AG04450 (cell line): ENCODE results near the gene MRPL42. TPM values are rescaled to one million over a fixed set of nuclear protein-coding genes. Genes with fewer than 3 reads are reported as not detected.
A peak's percentile ranks its signal among the peaks of the same experiment; 100 is the strongest.
"Not testable (repeated sequence)": the region's sequence is repeated elsewhere in the genome, so short reads cannot be mapped to it uniquely, and the experiment has no call there.

Experiments used
- CTCF ChIA-PET: fragments of 300-600, 350-600 bp; formaldehyde crosslinking; extraction: SDS; loops from one replicate; lab custom pipeline; 2022; ENCODE audit warnings: antibody characterized with exemption, inconsistent platforms; lab: Charles Lee
- POLR2A ChIA-PET: fragments of 350-600 bp; formaldehyde crosslinking; extraction: SDS; loops from one replicate; lab custom pipeline; 2021; ENCODE audit warnings: antibody characterized with exemption, inconsistent platforms; lab: Yijun Ruan, JAX
- DNase-seq: peaks from one replicate; pipeline ENCODE4 v3.0.0-alpha.2; 2011; ENCODE audit warnings: low read depth, low spot score
- H3K27ac ChIP-seq: one replicate; pipeline ENCODE4 v1.5.1; 2012; ENCODE audit warnings: low read depth, low read length, control low read depth
- H3K27me3 ChIP-seq: one replicate; pipeline ENCODE4 v1.6.0; 2012; ENCODE audit warnings: low read length; ENCODE audit not compliant: control insufficient read depth, insufficient read depth
- H3K4me3 ChIP-seq: 2 replicates; pipeline ENCODE4 v1.5.1; 2011; ENCODE audit warnings: mild to moderate bottlenecking, low read depth, low read length, control low read depth
- H3K9me3 ChIP-seq: 2 replicates; pipeline ENCODE4 v1.5.1; 2012; ENCODE audit warnings: low read length; ENCODE audit not compliant: control insufficient read depth, insufficient read depth
- CTCF ChIP-seq: IDR thresholded peaks from 2 replicates; pipeline ENCODE4 v1.5.1; 2011; ENCODE audit warnings: low read depth, low read length, control low read depth, inconsistent platforms
- polyA plus RNA-seq: library from polyadenylated mRNA; depleted of rRNA; stranded (reverse); fragments of >200 nt; gene quantifications from 2 replicates; pipeline ENCODE4 v1.2.3, GENCODE V29; 2011

Gene MRPL42
- polyA plus RNA-seq, 1 experiment, result 100 TPM

- DNase-seq, result no peak
- CTCF ChIA-PET, result no interaction called here
- TF ChIP-seq CTCF, result no peak
Measured at GRCh38 chr12:93497456-93497855, 30.1 kb downstream of the MRPL42 start.

GRCh38 chr12:93498813-93499212 is 31.5 kb downstream of the MRPL42 start:
- POLR2A ChIA-PET, H3K27me3 ChIP-seq, H3K4me3 ChIP-seq, H3K27ac ChIP-seq, H3K9me3 ChIP-seq, DNase-seq, CTCF ChIA-PET: not testable (repeated sequence)

More at GRCh38 chr12:93497456-93497855, 30.1 kb downstream of the MRPL42 start:
- H3K27me3 ChIP-seq, result no peaks in the 10 kb centered on the region
- no peak overlapping the region for H3K27ac ChIP-seq
- H3K9me3 ChIP-seq, result no peaks in the 10 kb centered on the region
- POLR2A ChIA-PET, result no interaction called here
- H3K4me3 ChIP-seq, result no peak overlapping the region

- POLR2A ChIA-PET, result no interaction called here
- CTCF ChIA-PET, result interaction anchor here (0.6 to 1.1 kb wide), 2 partner anchors 69 to 602 kb away, joined by 3 to 6 read pairs; no protein-coding TSS in a partner anchor
- Histone ChIP-seq H3K27ac (no peak overlapping the region), H3K27me3 (no peaks in the 10 kb centered on the region), H3K4me3 (no peak overlapping the region), H3K9me3 (no peaks in the 10 kb centered on the region)
- no peak for DNase-seq
- no peak for TF ChIP-seq CTCF
Measured at GRCh38 chr12:93500201-93500600, 32.9 kb downstream of the MRPL42 start.

- no peaks in the 10 kb centered on the region for H3K27me3 ChIP-seq
- H3K9me3 ChIP-seq, result no peaks in the 10 kb centered on the region
- H3K27ac ChIP-seq, result no peak overlapping the region
- ChIA-PET POLR2A (no interaction called here), CTCF (interaction anchor here (0.6 to 1.1 kb wide), 2 partner anchors 69 to 602 kb away, joined by 3 to 6 read pairs; no protein-coding TSS in a partner anchor)
- H3K4me3 ChIP-seq, result no peak overlapping the region
- TF ChIP-seq CTCF, result no peak
- no peak for DNase-seq
Measured at GRCh38 chr12:93500667-93501066, 33.4 kb downstream of the MRPL42 start.

- ChIA-PET POLR2A (interaction anchor here (1.1 kb wide), 1 partner anchor 599 kb away, joined by 6 read pairs; no protein-coding TSS in a partner anchor), CTCF (interaction anchor here (0.5 to 8.0 kb wide), 52 partner anchors 9 to 632 kb away, joined by 3 to 339 read pairs (median 4); partner anchors contain the start of gene SOCS2)
- H3K4me3 ChIP-seq, result no peak overlapping the region
- no peaks in the 10 kb centered on the region for H3K27me3 ChIP-seq
- no peak overlapping the region for H3K27ac ChIP-seq
- H3K9me3 ChIP-seq, result no peaks in the 10 kb centered on the region
- TF ChIP-seq CTCF, result peak; percentile 85
- no peak for DNase-seq
Measured at GRCh38 chr12:93502802-93503623, 35.7 kb downstream of the MRPL42 start.
